Measurements from ENCODE around the gene SLC7A8. TPM values are rescaled to one million over a fixed set of nuclear protein-coding genes. Genes with fewer than 3 reads are reported as not detected.

Gene SLC7A8
- total and polyA plus RNA-seq, 2 experiments from 2014 or later, result 117 to 124 TPM

- H3K79me2 ChIP-seq (replicated peaks; ENCODE audit: insufficient read depth), result peaks cover 29% of the 10 kb centered on the region
- no peak overlapping the region for H3K4me2 ChIP-seq
- no peak overlapping the region for H2AFZ ChIP-seq
- peaks cover 2% of the 10 kb centered on the region for H3K27me3 Mint-ChIP-seq (ENCODE audit: insufficient read depth, low read depth, poor library complexity)
- H3K9me3 Mint-ChIP-seq, result no peaks in the 10 kb centered on the region
- H3K27ac Mint-ChIP-seq, result no peak overlapping the region
- peaks cover 34% of the 10 kb centered on the region for H3F3A ChIP-seq (replicated peaks; ENCODE audit: low read depth)
- H3K4me1 Mint-ChIP-seq, result no peaks in the 10 kb centered on the region
- H3K4me3 Mint-ChIP-seq, result no peak overlapping the region
- no peaks in the 10 kb centered on the region for H3K9me2 ChIP-seq (ENCODE audit: insufficient read depth)
- peaks cover 42% of the 10 kb centered on the region for H4K20me1 ChIP-seq (replicated peaks; ENCODE audit: insufficient read depth)
- peaks cover 88% of the 10 kb centered on the region for H3K36me3 Mint-ChIP-seq (ENCODE audit: low read depth)
- no peak overlapping the region for H3K27ac ChIP-seq (ENCODE audit: low read depth)
- ATAC-seq (no peak), DNase-seq (ENCODE audit: low spot score) (no peak)
- TF ChIP-seq ZNF462 (CRISPR knock-in tag; IDR thresholded peaks at IDR 0.05) (no peak), ZNF331 (CRISPR knock-in tag; IDR thresholded peaks at IDR 0.05; ENCODE audit: low read depth) (no peak), JUNB (IDR thresholded peaks at IDR 0.05; ENCODE audit: unreplicated experiment) (no peak), NANOG (IDR thresholded peaks at IDR 0.05; ENCODE audit: borderline replicate concordance) (no peak), POLR2AphosphoS5 (IDR thresholded peaks at IDR 0.05; ENCODE audit: low read depth) (no peak), CTCF (conservative IDR thresholded peaks at IDR 0.05; ENCODE audit: low read depth in 2 of 2) (no peak), ZNF114 (CRISPR knock-in tag; IDR thresholded peaks at IDR 0.05) (no peak), EZH2 (IDR thresholded peaks at IDR 0.05; ENCODE audit: low read depth, unreplicated experiment) (no peak), CREB1 (CRISPR knock-in tag; IDR thresholded peaks at IDR 0.05; ENCODE audit: low read depth) (no peak), ETS1 (IDR thresholded peaks at IDR 0.05) (no peak), REST (IDR thresholded peaks at IDR 0.05; ENCODE audit: unreplicated experiment) (no peak), EZH2phosphoT487 (IDR thresholded peaks at IDR 0.05; ENCODE audit: unreplicated experiment) (no peak), STAT1 (IDR thresholded peaks at IDR 0.05; ENCODE audit: unreplicated experiment) (no peak)
- H3K36me3 ChIP-seq (ENCODE audit: insufficient read depth), result peaks cover 81% of the 10 kb centered on the region
- no peaks in the 10 kb centered on the region for H3K27me3 ChIP-seq (ENCODE audit: insufficient read depth)
- no peaks in the 10 kb centered on the region for H3K4me1 ChIP-seq (ENCODE audit: insufficient read depth)
- no peak overlapping the region for H3K4me3 ChIP-seq
Observed at GRCh38 chr14:23080474-23080873, 103.0 kb downstream of the SLC7A8 start.
